ENCODE measurements around the gene C11orf71.

The C11orf71 gene

GRCh38 chr11:114399490-114400215 is 658 bp downstream of the C11orf71 start:
- DNase-seq: no peak

- DNase-seq: no peak
Observed at GRCh38 chr11:114398303-114398920, 1.9 kb downstream of the C11orf71 start.

- no peak for DNase-seq
Observed at GRCh38 chr11:114397349-114397982, 2.8 kb downstream of the C11orf71 start.

GRCh38 chr11:114396916-114397315 is 3.4 kb downstream of the C11orf71 start:
- no peak for DNase-seq

GRCh38 chr11:114395736-114396135 is 4.6 kb downstream of the C11orf71 start:
- no peak for DNase-seq

- no peak for DNase-seq
Observed at GRCh38 chr11:114392735-114393667, 7.3 kb downstream of the C11orf71 start.

- no peak for DNase-seq
Observed at GRCh38 chr11:114386545-114386944, 13.8 kb downstream of the C11orf71 start.

- no peak for DNase-seq
Observed at GRCh38 chr11:114386131-114386530, 14.2 kb downstream of the C11orf71 start.

GRCh38 chr11:114384487-114384886 is 15.8 kb downstream of the C11orf71 start:
- DNase-seq: no peak

GRCh38 chr11:114382509-114382908 is 17.8 kb downstream of the C11orf71 start:
- no peak for DNase-seq

GRCh38 chr11:114379394-114380069 is 20.8 kb downstream of the C11orf71 start:
- DNase-seq: no peak

GRCh38 chr11:114377612-114378267 is 22.6 kb downstream of the C11orf71 start:
- DNase-seq: no peak

- no peak for DNase-seq
Observed at GRCh38 chr11:114375052-114375451, 25.3 kb downstream of the C11orf71 start.

- DNase-seq: no peak
Observed at GRCh38 chr11:114368918-114369680, 31.2 kb downstream of the C11orf71 start.

- no peak for DNase-seq
Observed at GRCh38 chr11:114367244-114367957, 32.9 kb downstream of the C11orf71 start.

GRCh38 chr11:114366331-114367243 is 33.7 kb downstream of the C11orf71 start:
- DNase-seq: no peak

GRCh38 chr11:114362958-114363357 is 37.4 kb downstream of the C11orf71 start:
- no peak for DNase-seq

- no peak for DNase-seq
Observed at GRCh38 chr11:114362326-114362725, 38.0 kb downstream of the C11orf71 start.

GRCh38 chr11:114359342-114359741 is 41.0 kb downstream of the C11orf71 start:
- no peak for DNase-seq
